Vagina (tissue), 2 donors: ENCODE results near the gene MTHFD1L. TPM values are rescaled to one million over a fixed set of nuclear protein-coding genes. Genes with fewer than 3 reads are reported as not detected.

Experiments used
- DNase-seq, 2 donors: peaks; one replicate each; pipeline ENCODE4 v3.0.0-alpha.2; 2017; ENCODE audit errors: extremely low spot score in 2 of 2
- H3K27ac ChIP-seq: fragments of 200-600 bp; sonication (generic); one replicate; pipeline ENCODE4 v1.5.1; 2019
- H3K27me3 ChIP-seq: fragments of 200-600 bp; sonication (generic); one replicate; pipeline ENCODE4 v1.5.1; 2019
- H3K36me3 ChIP-seq, 2 donors: fragments of 200-600 bp; sonication (generic); one replicate each; pipeline ENCODE4 v1.5.1; 2017 to 2019
- H3K4me1 ChIP-seq: fragments of 200-600 bp; sonication (generic); one replicate; pipeline ENCODE4 v1.5.1; 2019
- H3K4me3 ChIP-seq, 2 donors: fragments of 200-600 bp; sonication (generic); 1 replicate in 1 of 2; 2 replicates in 1 of 2; pipeline ENCODE4 v1.5.1; 2016 to 2019
- H3K9me3 ChIP-seq: fragments of 200-600 bp; sonication (generic); one replicate; pipeline ENCODE4 v1.5.1; 2019
- CTCF ChIP-seq, 3 experiments: fragments of 450-650 bp in 2 of 3; fragments of 200-600 bp in 1 of 3; sonication (generic) in 1 of 3; IDR thresholded peaks; one replicate each; pipeline ENCODE4 v1.5.1; 2017 to 2019; ENCODE audit warnings: antibody characterized with exemption in 3 of 3, mild to moderate bottlenecking in 2 of 3, moderate library complexity in 2 of 3
- POLR2A ChIP-seq, 2 donors: fragments of 450-650 bp; IDR thresholded peaks; one replicate each; pipeline ENCODE4 v1.6.1; 2017; ENCODE audit warnings: antibody characterized with exemption in 2 of 2, mild to moderate bottlenecking in 2 of 2, moderate library complexity in 2 of 2
- POLR2AphosphoS5 ChIP-seq, 2 donors: sonication (generic); formaldehyde crosslinking; IDR thresholded peaks; one replicate each; pipeline ENCODE4 v1.9.0; 2017; ENCODE audit warnings: antibody characterized with exemption in 2 of 2, mild to moderate bottlenecking in 2 of 2, low read depth in 1 of 2; ENCODE audit not compliant: insufficient read depth in 1 of 2
- intact Hi-C: fragments of 100-400 bp; cut with DNase I; formaldehyde crosslinking; loops from one replicate; pipeline ENCODE4 v1.15.1; 2023
- total RNA-seq: library from RNA; depleted of rRNA; stranded (reverse); fragments of >200 nt; gene quantifications from one replicate; pipeline ENCODE4 v1.2.3, GENCODE V29; 2016

MTHFD1L gene
- total RNA-seq, 1 donor from 2014 or later: 2.7 TPM

- no peak for TF ChIP-seq POLR2AphosphoS5 (IDR thresholded peaks at IDR 0.05; ENCODE audit: insufficient read depth in 1 of 2, low read depth in 1 of 2)
- no peak for TF ChIP-seq POLR2A (IDR thresholded peaks at IDR 0.05)
- TF ChIP-seq CTCF (IDR thresholded peaks at IDR 0.05): no peak
- Histone ChIP-seq H3K27me3 (no peaks in the 10 kb centered on the region), H3K27ac (no peak overlapping the region), H3K9me3 (no peaks in the 10 kb centered on the region), H3K4me1 (no peaks in the 10 kb centered on the region), H3K4me3 (no peak overlapping the region), H3K36me3 (no peaks in the 10 kb centered on the region)
- DNase-seq: no peak
- intact Hi-C loops: no loop called here
These were observed 228.2 kb downstream of the MTHFD1L start for GRCh38 chr6:151093706-151094105.

GRCh38 chr6:151095538-151096254 is 230.2 kb downstream of the MTHFD1L start:
- no peak overlapping the region for H3K27ac ChIP-seq
- intact Hi-C loops: no loop called here
- no peak for TF ChIP-seq POLR2A (IDR thresholded peaks at IDR 0.05)
- no peak for TF ChIP-seq CTCF (IDR thresholded peaks at IDR 0.05)
- TF ChIP-seq POLR2AphosphoS5 (IDR thresholded peaks at IDR 0.05; ENCODE audit: insufficient read depth in 1 of 2, low read depth in 1 of 2): no peak
- H3K27me3 ChIP-seq: no peaks in the 10 kb centered on the region
- H3K9me3 ChIP-seq: no peaks in the 10 kb centered on the region
- H3K4me1 ChIP-seq: no peaks in the 10 kb centered on the region
- no peaks in the 10 kb centered on the region for H3K36me3 ChIP-seq
- H3K4me3 ChIP-seq: no peak overlapping the region
- no peak for DNase-seq

- Histone ChIP-seq H3K9me3 (no peaks in the 10 kb centered on the region), H3K27me3 (no peaks in the 10 kb centered on the region), H3K4me1 (no peaks in the 10 kb centered on the region), H3K4me3 (no peak overlapping the region), H3K36me3 (no peaks in the 10 kb centered on the region), H3K27ac (no peak overlapping the region)
- DNase-seq: no peak
- no peak for TF ChIP-seq CTCF (IDR thresholded peaks at IDR 0.05)
- TF ChIP-seq POLR2AphosphoS5 (IDR thresholded peaks at IDR 0.05; ENCODE audit: insufficient read depth in 1 of 2, low read depth in 1 of 2): no peak
- TF ChIP-seq POLR2A (IDR thresholded peaks at IDR 0.05): no peak
- intact Hi-C loops: no loop called here
These were observed 230.7 kb downstream of the MTHFD1L start for GRCh38 chr6:151096255-151096612.

GRCh38 chr6:151096691-151097606 is 231.4 kb downstream of the MTHFD1L start:
- intact Hi-C loops: no loop called here

More at GRCh38 chr6:151096691-151097606, 231.4 kb downstream of the MTHFD1L start:
- H3K36me3 ChIP-seq: no peaks in the 10 kb centered on the region
- no peak overlapping the region for H3K27ac ChIP-seq
- TF ChIP-seq POLR2AphosphoS5 (IDR thresholded peaks at IDR 0.05; ENCODE audit: insufficient read depth in 1 of 2, low read depth in 1 of 2) (no peak), CTCF (IDR thresholded peaks at IDR 0.05) (no peak), POLR2A (IDR thresholded peaks at IDR 0.05) (no peak)
- DNase-seq: no peak
- H3K4me1 ChIP-seq: peaks cover 3% of the 10 kb centered on the region
- no peaks in the 10 kb centered on the region for H3K9me3 ChIP-seq
- H3K27me3 ChIP-seq: no peaks in the 10 kb centered on the region
- no peak overlapping the region for H3K4me3 ChIP-seq
